GM12872 (cell line): ENCODE measurements around the gene PPFIA2.

Experiments
- TF ChIP-seq, protein P1 (sequence below): IDR thresholded peaks from 3 replicates; pipeline ENCODE4 v1.5.1; 2011; ENCODE audit warnings: low read depth, mild to moderate bottlenecking, low read length, moderate library complexity; ENCODE audit not compliant: insufficient read depth

Gene PPFIA2

DNA sequence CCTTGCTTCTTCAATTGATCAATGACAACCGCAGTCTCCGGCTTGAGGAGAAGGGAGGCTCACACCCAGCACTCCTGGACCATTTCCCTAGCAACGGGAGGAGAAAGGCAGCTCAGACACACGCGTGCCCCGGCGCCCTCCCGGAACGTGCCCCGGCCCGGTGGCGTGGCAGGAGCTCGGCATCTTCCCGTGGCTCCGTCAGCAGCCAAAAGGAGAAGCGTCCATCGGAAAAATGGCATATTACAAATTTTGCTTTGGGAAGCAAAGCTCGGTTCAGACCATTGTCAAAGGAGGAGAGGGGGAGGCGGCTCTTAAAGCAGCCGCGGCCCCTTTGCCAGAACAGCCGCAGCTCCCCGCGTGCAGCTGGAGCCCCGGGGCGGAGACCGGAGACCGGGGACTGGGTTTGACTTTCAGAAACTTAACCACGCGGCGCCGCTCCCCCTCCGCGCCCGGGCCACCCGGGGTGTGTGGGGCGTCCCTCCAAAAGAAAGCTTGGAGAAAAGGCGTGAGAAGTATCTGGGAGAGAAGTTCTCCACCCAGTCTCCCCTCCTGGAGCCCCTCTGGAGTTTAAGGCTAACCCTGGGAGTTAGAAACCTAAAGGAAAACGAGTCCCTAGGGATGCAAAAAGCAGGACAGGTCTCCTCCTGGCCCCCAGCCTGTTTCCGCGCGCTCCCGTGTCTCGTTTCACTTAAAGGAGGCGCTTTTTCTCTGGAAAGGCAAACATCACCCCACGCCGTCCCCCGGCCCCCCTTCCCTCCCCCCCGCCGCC, 545 bp downstream of the PPFIA2 start:
- TF ChIP-seq, protein P1, sequence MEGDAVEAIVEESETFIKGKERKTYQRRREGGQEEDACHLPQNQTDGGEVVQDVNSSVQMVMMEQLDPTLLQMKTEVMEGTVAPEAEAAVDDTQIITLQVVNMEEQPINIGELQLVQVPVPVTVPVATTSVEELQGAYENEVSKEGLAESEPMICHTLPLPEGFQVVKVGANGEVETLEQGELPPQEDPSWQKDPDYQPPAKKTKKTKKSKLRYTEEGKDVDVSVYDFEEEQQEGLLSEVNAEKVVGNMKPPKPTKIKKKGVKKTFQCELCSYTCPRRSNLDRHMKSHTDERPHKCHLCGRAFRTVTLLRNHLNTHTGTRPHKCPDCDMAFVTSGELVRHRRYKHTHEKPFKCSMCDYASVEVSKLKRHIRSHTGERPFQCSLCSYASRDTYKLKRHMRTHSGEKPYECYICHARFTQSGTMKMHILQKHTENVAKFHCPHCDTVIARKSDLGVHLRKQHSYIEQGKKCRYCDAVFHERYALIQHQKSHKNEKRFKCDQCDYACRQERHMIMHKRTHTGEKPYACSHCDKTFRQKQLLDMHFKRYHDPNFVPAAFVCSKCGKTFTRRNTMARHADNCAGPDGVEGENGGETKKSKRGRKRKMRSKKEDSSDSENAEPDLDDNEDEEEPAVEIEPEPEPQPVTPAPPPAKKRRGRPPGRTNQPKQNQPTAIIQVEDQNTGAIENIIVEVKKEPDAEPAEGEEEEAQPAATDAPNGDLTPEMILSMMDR = no peak

DNA sequence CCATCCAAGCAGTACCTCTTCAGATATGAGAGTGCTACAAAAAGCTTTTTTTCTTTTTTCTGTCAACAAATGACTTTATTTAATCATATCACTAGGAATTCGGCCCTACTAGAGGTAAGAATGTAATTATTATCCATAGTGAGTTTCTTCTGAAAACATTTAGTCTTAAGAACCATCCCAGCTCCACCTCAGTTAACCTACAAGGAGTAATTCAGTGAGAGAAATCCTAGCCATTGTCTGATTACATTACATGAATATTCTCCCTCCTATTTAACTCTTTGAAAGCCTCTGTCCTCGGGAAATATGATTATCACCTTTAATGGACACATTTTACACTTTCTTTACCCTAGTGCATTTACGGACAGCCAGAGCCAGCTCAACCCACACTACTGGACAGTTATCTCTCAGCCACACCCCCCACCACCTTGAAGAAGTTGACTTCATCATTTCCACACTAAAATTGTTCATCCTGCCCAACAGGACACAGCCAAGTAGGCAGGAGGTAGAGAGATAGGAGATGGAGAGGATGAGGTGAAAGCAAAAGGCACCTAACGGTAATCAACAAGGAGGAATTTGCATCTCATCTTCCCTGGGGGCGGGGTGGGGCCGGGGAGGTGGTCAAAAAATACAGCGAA, 1.3 kb downstream of the PPFIA2 start:
- TF ChIP-seq, protein P1 = no peak

DNA sequence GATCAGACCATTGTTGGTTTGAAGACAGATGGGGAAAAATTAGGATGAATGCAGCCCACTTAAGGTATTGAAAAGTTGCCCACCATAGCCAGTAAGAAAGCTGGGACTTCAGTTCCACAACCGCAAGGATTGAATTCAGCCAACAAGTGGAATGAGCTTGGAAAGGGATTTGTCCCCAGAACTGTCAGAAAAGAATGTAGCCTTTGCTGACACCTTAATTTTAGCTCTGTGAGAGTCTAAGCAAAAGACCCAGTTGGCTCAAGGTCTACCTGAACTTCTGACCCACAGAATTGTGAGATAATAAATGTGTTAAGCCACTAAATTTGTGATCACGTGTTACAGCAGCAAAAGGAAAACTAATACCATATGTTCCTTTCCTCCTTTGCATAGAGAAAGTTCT, 29.4 kb downstream of the PPFIA2 start:
- TF ChIP-seq, protein P1 = no peak

DNA sequence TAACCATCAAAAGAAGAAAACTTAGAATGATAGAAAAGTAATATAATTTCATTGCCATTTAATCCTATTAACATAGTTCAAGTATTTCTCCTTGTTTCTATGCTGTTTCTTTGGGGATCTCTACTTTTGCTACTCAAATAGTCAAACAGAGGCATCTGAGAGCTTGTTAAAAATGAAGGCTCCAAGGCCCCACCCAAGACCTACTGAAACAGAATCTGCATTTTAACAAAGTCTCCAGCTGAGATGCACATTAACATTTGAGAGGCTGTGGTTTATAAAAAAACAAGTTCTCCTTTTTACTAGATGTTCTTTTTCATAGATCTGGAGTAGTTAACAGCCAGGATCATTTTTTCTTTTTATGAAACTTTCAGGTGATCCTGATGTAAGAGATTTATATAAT, 31.8 kb downstream of the PPFIA2 start:
- TF ChIP-seq, protein P1 = no peak

DNA sequence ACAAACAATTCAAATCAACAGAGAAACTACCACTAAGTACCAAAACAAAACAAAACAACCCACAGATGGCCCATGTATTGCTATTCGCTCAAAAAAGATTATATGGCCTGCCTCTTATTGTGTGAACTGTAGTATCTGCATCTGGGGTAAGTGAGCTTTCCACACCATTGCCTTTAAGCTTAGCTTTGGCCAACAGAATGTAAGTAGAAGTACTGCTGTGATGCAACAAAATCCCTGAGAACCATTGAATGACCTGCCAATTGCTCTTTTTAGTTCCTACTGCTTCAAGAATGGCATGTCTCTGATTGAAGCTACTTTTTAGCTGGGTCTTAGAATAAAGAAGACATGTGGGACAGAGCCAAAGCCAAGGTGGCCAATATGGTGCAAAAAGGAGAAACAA, 32.5 kb downstream of the PPFIA2 start:
- TF ChIP-seq, protein P1 = no peak

DNA sequence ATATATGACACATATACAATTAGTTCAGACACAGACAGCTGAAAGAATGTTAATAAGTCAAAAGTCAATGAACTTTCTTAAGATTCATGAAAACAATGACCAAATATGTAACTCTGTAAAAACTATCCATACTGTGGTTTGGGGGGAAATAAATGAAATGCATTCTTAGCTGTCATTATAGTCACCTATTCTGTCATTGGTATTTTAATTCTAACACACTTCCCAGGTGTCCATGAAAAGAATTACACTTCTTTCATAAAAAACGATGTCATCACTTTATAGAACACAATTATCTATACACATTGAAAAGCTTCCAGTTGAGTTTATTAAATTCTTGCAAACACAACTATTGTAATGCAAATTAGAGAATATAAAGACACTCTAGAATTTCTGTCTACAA, 35.8 kb downstream of the PPFIA2 start:
- TF ChIP-seq, protein P1 = no peak

DNA sequence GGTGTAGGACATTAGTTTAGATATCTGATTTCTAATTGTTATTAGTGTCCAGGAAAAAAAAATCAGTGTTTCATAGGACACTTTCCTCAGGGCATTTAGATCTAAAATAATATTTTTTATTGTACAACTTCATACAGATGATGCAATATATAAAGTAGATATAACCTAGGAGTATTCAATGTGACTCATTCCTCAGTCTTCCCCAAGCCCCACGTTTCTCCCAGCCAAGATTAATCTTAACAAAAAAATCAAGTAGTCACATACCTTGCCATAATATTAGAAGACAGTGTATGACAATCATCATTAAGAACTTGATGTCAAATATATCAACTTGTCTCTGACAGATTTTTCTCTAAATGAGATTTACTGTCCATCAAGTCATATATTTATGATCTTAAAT, 37.1 kb downstream of the PPFIA2 start:
- TF ChIP-seq, protein P1 = no peak
